ENCODE results near the gene NTRK3. TPM values are rescaled to one million over a fixed set of nuclear protein-coding genes. Genes with fewer than 3 reads are reported as not detected.

NTRK3 gene
- total RNA-seq, 1 experiment from 2014 or later, result not detected

DNA sequence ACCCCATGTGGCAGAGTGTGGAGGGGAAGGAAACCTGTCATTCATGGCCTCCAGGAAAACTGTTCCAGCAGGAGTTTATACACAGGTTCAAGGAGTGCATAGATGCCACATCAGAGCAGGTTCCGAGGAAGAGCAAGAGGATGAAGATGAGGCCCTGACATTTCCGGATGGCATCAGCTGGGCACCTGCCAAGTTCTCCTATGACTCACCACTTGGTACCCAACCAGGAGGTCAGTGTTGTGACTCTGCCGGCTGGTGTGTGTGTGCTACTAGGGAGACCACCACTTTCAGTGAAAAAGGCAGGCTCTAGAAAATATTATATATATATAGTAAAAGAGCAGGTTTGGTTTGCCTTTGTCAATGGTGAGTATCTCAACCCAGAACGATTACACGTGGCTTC lies 69.3 kb downstream of the NTRK3 start:
- intact Hi-C loops (cut with micrococcal nuclease; ENCODE audit: unreplicated experiment), result no loop called here
- H3K27me3 Mint-ChIP-seq (ENCODE audit: insufficient read depth, unreplicated experiment), result peaks cover 15% of the 10 kb centered on the region
- CTCF ChIA-PET, result no interaction called here

DNA sequence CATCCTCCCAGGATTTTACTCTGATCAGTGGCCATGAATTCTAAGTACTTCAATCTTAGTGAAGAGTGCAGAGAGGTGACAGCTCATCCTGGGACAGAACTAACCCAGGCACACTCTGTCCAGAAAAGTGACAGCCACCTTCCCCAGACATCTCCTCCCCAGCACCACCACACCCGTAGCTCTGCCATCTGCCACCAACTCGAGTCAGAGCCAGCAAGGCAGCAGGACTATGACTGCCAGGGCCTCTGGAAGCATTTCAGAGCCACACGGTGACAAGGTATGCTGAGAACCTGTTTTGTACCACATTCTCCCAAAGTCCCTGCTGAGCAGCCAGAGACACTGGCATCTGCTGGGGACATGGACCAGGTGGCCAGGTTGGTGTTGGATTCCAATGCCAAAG lies 71.0 kb downstream of the NTRK3 start:
- Histone ChIP-seq H3K9me3 (no peaks in the 10 kb centered on the region), H3K4me1 (no peaks in the 10 kb centered on the region), H3K27me3 (replicated peaks; ENCODE audit: control insufficient read depth, insufficient read depth, low read length) (no peaks in the 10 kb centered on the region; the same call in 1 of the 2 replicates), H3K4me3 (ENCODE audit: low read depth, low read length) (no peak overlapping the region), H3K36me3 (ENCODE audit: control insufficient read depth, insufficient read depth, low read length) (no peaks in the 10 kb centered on the region)
- BruUV-seq (replicated peaks), result no TSS peak
- H3K27me3 Mint-ChIP-seq (ENCODE audit: insufficient read depth, unreplicated experiment), result peaks cover 15% of the 10 kb centered on the region
- no peak overlapping the region for H3K4me3 Mint-ChIP-seq (ENCODE audit: unreplicated experiment)
- TF ChIP-seq, protein P1, sequence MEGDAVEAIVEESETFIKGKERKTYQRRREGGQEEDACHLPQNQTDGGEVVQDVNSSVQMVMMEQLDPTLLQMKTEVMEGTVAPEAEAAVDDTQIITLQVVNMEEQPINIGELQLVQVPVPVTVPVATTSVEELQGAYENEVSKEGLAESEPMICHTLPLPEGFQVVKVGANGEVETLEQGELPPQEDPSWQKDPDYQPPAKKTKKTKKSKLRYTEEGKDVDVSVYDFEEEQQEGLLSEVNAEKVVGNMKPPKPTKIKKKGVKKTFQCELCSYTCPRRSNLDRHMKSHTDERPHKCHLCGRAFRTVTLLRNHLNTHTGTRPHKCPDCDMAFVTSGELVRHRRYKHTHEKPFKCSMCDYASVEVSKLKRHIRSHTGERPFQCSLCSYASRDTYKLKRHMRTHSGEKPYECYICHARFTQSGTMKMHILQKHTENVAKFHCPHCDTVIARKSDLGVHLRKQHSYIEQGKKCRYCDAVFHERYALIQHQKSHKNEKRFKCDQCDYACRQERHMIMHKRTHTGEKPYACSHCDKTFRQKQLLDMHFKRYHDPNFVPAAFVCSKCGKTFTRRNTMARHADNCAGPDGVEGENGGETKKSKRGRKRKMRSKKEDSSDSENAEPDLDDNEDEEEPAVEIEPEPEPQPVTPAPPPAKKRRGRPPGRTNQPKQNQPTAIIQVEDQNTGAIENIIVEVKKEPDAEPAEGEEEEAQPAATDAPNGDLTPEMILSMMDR (IDR thresholded peaks at IDR 0.05; ENCODE audit: insufficient read depth in 1 of 2, low read depth in 1 of 2, low read length in 1 of 2, severe bottlenecking in 1 of 2, unreplicated experiment in 1 of 2), result no peak
- H3K36me3 Mint-ChIP-seq (ENCODE audit: insufficient read depth, unreplicated experiment), result no peaks in the 10 kb centered on the region
- intact Hi-C loops (cut with micrococcal nuclease; ENCODE audit: unreplicated experiment), result no loop called here
- no peaks in the 10 kb centered on the region for H3K9me3 Mint-ChIP-seq (ENCODE audit: unreplicated experiment)
- DNase-seq, result no peak
- no peak overlapping the region for H3K27ac Mint-ChIP-seq (ENCODE audit: unreplicated experiment)
- ChIA-PET CTCF (no interaction called here), POLR2A (no interaction called here)
- H3K4me1 Mint-ChIP-seq (ENCODE audit: low read depth, unreplicated experiment), result no peaks in the 10 kb centered on the region

More for the DNA sequence above, 69.3 kb downstream of the NTRK3 start:
- H3K36me3 Mint-ChIP-seq (ENCODE audit: insufficient read depth, unreplicated experiment), result no peaks in the 10 kb centered on the region
- POLR2A ChIA-PET, result no interaction called here
- Histone ChIP-seq H3K4me3 (ENCODE audit: low read depth, low read length) (no peak overlapping the region), H3K27me3 (replicated peaks; ENCODE audit: control insufficient read depth, insufficient read depth, low read length) (no peaks in the 10 kb centered on the region; the same call in 1 of the 2 replicates), H3K9me3 (no peaks in the 10 kb centered on the region), H3K36me3 (ENCODE audit: control insufficient read depth, insufficient read depth, low read length) (no peaks in the 10 kb centered on the region), H3K4me1 (no peaks in the 10 kb centered on the region)
- no TSS peak for BruUV-seq (replicated peaks)
- no peaks in the 10 kb centered on the region for H3K4me1 Mint-ChIP-seq (ENCODE audit: low read depth, unreplicated experiment)
- H3K9me3 Mint-ChIP-seq (ENCODE audit: unreplicated experiment), result no peaks in the 10 kb centered on the region
- H3K4me3 Mint-ChIP-seq (ENCODE audit: unreplicated experiment), result no peak overlapping the region
- TF ChIP-seq, protein P1 (IDR thresholded peaks at IDR 0.05; ENCODE audit: insufficient read depth in 1 of 2, low read depth in 1 of 2, low read length in 1 of 2, severe bottlenecking in 1 of 2, unreplicated experiment in 1 of 2), result no peak
- DNase-seq, result no peak
- H3K27ac Mint-ChIP-seq (ENCODE audit: unreplicated experiment), result no peak overlapping the region

DNA sequence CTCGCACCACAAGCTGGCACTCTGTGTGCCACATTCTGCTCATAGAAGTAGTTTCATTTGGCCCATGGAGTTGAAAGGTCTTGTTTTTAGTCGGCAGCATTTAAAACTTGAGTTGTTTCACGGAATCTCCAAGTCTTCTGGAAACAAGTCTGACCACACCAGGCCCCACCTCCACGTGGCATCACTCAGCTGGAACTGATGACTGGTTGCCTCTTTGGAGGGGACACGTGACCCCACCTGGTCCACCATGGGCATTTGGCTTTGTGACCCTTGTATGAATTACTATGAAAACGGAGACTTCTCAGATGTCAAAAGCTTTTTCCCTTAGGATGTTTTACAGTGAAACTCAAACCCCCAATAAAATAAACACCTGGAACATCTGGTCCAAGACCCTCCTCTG lies 74.9 kb downstream of the NTRK3 start:
- Mint-ChIP-seq H3K9me3 (ENCODE audit: unreplicated experiment) (no peaks in the 10 kb centered on the region), H3K27me3 (ENCODE audit: insufficient read depth, unreplicated experiment) (peaks cover 17% of the 10 kb centered on the region)
- intact Hi-C loops (cut with micrococcal nuclease; ENCODE audit: unreplicated experiment), result no loop called here

More for the DNA sequence above, 74.9 kb downstream of the NTRK3 start:
- Histone ChIP-seq H3K36me3 (ENCODE audit: control insufficient read depth, insufficient read depth, low read length) (no peaks in the 10 kb centered on the region), H3K9me3 (no peaks in the 10 kb centered on the region), H3K4me3 (ENCODE audit: low read depth, low read length) (no peak overlapping the region), H3K27me3 (replicated peaks; ENCODE audit: control insufficient read depth, insufficient read depth, low read length) (no peaks in the 10 kb centered on the region; the same call in 1 of the 2 replicates), H3K4me1 (no peaks in the 10 kb centered on the region)
- ChIA-PET POLR2A (no interaction called here), CTCF (no interaction called here)
- DNase-seq, result no peak
- no peak overlapping the region for H3K27ac Mint-ChIP-seq (ENCODE audit: unreplicated experiment)
- H3K4me3 Mint-ChIP-seq (ENCODE audit: unreplicated experiment), result no peak overlapping the region
- H3K4me1 Mint-ChIP-seq (ENCODE audit: low read depth, unreplicated experiment), result no peaks in the 10 kb centered on the region
- BruUV-seq (replicated peaks), result no TSS peak
- TF ChIP-seq, protein P1 (IDR thresholded peaks at IDR 0.05; ENCODE audit: insufficient read depth in 1 of 2, low read depth in 1 of 2, low read length in 1 of 2, severe bottlenecking in 1 of 2, unreplicated experiment in 1 of 2), result no peak
- H3K36me3 Mint-ChIP-seq (ENCODE audit: insufficient read depth, unreplicated experiment), result no peaks in the 10 kb centered on the region

All from Caco-2 (cell line).